HEK293 (cell line): Measurements from ENCODE around the gene ETV6.

Experiments
- INSM2 ChIP-seq: fragments of 450-650 bp; formaldehyde crosslinking; IDR thresholded peaks from 2 replicates; pipeline ENCODE4 v1.5.1; 2016; ENCODE audit warnings: missing biosample characterization, missing genetic modification characterization
- KLF10 ChIP-seq: fragments of 450-650 bp; IDR thresholded peaks from 2 replicates; pipeline ENCODE4 v1.5.1; 2018; ENCODE audit warnings: missing biosample characterization, mild to moderate bottlenecking, missing genetic modification characterization
- SALL2 ChIP-seq: fragments of 450-650 bp; formaldehyde crosslinking; IDR thresholded peaks from 2 replicates; pipeline ENCODE4 v1.5.0; 2017; ENCODE audit warnings: missing biosample characterization, mild to moderate bottlenecking, missing genetic modification characterization, borderline replicate concordance
- ZNF629 ChIP-seq: fragments of 450-650 bp; formaldehyde crosslinking; IDR thresholded peaks from 2 replicates; pipeline ENCODE4 v1.5.1; 2017; ENCODE audit warnings: missing biosample characterization, missing genetic modification characterization
- ZNF830 ChIP-seq: fragments of 450-650 bp; IDR thresholded peaks from 2 replicates; pipeline ENCODE4 v1.5.0; 2018; ENCODE audit warnings: missing biosample characterization, missing genetic modification characterization, low read depth, mild to moderate bottlenecking, moderate library complexity
- TF ChIP-seq, protein P1 (sequence below): fragments of 450-650 bp; formaldehyde crosslinking; IDR thresholded peaks from 2 replicates; pipeline ENCODE4 v1.5.1; 2016; ENCODE audit warnings: missing biosample characterization, missing genetic modification characterization
- TF ChIP-seq, protein P2 (sequence below): fragments of 450-650 bp; formaldehyde crosslinking; IDR thresholded peaks from 2 replicates; pipeline ENCODE4 v1.5.1; 2016; ENCODE audit warnings: missing biosample characterization, missing genetic modification characterization
- TF ChIP-seq, protein P3 (sequence below): fragments of 450-650 bp; formaldehyde crosslinking; IDR thresholded peaks from 2 replicates; pipeline ENCODE4 v1.5.1; 2017; ENCODE audit warnings: missing biosample characterization, missing genetic modification characterization

DNA sequence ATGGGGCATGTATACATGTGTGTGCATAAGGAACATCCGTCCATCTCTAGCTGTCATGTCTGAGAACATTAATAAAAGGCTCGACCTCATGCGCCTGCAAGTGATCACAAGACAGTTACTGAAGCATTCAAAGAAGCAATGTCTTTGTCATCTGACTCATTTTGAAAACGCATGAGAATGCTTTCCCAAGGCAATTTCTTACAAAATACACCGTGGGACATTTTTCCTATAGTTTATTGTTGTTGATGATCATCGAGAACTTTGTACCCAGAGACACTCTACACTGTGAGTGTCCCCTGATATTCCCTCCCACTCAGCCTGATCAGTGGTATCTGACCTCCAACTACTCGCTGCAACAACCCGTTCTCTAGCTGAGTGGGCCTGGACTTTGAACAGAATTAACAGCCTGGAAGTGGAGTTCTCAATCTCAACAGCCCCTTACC lies 68.1 kb downstream of the ETV6 start:
- TF ChIP-seq ZNF629 (tag by site-specific recombination) (no peak), KLF10 (tag by site-specific recombination) (no peak), SALL2 (tag by site-specific recombination) (no peak), INSM2 (tag by site-specific recombination) (no peak), ZNF830 (tag by site-specific recombination) (no peak)
- TF ChIP-seq, protein P1, sequence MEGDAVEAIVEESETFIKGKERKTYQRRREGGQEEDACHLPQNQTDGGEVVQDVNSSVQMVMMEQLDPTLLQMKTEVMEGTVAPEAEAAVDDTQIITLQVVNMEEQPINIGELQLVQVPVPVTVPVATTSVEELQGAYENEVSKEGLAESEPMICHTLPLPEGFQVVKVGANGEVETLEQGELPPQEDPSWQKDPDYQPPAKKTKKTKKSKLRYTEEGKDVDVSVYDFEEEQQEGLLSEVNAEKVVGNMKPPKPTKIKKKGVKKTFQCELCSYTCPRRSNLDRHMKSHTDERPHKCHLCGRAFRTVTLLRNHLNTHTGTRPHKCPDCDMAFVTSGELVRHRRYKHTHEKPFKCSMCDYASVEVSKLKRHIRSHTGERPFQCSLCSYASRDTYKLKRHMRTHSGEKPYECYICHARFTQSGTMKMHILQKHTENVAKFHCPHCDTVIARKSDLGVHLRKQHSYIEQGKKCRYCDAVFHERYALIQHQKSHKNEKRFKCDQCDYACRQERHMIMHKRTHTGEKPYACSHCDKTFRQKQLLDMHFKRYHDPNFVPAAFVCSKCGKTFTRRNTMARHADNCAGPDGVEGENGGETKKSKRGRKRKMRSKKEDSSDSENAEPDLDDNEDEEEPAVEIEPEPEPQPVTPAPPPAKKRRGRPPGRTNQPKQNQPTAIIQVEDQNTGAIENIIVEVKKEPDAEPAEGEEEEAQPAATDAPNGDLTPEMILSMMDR (tag by site-specific recombination): no peak
- TF ChIP-seq, protein P2, sequence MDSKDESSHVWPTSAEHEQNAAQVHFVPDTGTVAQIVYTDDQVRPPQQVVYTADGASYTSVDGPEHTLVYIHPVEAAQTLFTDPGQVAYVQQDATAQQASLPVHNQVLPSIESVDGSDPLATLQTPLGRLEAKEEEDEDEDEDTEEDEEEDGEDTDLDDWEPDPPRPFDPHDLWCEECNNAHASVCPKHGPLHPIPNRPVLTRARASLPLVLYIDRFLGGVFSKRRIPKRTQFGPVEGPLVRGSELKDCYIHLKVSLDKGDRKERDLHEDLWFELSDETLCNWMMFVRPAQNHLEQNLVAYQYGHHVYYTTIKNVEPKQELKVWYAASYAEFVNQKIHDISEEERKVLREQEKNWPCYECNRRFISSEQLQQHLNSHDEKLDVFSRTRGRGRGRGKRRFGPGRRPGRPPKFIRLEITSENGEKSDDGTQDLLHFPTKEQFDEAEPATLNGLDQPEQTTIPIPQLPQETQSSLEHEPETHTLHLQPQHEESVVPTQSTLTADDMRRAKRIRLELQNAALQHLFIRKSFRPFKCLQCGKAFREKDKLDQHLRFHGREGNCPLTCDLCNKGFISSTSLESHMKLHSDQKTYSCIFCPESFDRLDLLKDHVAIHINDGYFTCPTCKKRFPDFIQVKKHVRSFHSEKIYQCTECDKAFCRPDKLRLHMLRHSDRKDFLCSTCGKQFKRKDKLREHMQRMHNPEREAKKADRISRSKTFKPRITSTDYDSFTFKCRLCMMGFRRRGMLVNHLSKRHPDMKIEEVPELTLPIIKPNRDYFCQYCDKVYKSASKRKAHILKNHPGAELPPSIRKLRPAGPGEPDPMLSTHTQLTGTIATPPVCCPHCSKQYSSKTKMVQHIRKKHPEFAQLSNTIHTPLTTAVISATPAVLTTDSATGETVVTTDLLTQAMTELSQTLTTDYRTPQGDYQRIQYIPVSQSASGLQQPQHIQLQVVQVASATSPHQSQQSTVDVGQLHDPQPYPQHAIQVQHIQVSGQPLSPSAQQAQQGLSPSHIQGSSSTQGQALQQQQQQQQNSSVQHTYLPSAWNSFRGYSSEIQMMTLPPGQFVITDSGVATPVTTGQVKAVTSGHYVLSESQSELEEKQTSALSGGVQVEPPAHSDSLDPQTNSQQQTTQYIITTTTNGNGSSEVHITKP (tag by site-specific recombination): no peak
- TF ChIP-seq, protein P3, sequence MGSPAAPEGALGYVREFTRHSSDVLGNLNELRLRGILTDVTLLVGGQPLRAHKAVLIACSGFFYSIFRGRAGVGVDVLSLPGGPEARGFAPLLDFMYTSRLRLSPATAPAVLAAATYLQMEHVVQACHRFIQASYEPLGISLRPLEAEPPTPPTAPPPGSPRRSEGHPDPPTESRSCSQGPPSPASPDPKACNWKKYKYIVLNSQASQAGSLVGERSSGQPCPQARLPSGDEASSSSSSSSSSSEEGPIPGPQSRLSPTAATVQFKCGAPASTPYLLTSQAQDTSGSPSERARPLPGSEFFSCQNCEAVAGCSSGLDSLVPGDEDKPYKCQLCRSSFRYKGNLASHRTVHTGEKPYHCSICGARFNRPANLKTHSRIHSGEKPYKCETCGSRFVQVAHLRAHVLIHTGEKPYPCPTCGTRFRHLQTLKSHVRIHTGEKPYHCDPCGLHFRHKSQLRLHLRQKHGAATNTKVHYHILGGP (tag by site-specific recombination): no peak
